ENCODE measurements around the gene BCKDK. TPM values are rescaled to one million over a fixed set of nuclear protein-coding genes. Genes with fewer than 3 reads are reported as not detected.

Gene BCKDK
- total and polyA plus RNA-seq, 2 of the 13 experiments (the other 11 are each of a cell fraction or from before 2014, with no cell fraction given), result 24.9 to 42.6 TPM

DNA sequence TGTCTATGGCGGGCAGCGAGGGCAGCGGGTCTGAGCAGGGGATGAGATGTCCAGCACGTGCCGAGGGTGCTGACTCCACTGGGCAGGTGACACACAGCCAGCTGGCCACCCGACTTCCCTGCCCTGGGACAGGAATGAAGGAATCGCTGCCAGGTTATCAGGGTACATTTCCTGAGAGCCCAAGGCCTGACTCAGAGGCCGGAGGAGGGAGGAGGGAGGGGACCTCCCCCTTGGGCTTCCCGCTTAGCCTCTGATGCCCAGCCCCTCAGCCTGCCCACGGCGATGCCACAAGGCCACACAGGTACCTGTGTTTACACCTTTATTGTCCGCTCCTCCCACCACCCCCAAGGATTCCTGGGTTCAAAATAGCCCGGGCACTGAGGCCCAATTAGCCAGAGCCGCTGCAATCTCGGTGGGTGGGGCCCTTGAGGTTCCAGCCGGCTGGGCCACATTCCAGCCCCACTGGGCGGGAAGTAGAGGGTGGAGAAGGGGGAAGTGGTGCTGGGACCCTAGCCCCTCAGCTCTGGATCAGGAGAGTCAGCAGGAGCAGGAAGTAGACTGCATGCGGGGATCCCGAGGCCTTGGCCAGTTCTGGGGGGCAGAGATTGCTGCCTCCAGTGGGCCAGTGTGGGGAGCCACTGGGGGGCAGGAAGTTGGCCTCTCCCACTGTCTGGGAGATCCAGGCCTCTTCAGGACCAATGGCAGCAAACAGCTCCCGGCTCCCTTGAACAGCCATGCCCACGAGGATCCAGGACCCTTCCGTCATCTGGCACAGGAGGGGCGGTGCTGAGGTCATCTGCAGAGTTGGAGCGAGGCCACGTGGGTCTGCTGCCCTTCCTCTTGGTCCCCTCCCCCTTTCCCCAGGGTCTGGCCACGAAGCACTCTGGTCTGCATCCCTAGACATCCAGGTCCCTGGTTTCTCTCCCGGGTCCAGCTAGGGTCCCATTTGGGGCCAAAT lies 30.7 kb downstream of the BCKDK start (continued):
- TF ChIP-seq, protein P1, sequence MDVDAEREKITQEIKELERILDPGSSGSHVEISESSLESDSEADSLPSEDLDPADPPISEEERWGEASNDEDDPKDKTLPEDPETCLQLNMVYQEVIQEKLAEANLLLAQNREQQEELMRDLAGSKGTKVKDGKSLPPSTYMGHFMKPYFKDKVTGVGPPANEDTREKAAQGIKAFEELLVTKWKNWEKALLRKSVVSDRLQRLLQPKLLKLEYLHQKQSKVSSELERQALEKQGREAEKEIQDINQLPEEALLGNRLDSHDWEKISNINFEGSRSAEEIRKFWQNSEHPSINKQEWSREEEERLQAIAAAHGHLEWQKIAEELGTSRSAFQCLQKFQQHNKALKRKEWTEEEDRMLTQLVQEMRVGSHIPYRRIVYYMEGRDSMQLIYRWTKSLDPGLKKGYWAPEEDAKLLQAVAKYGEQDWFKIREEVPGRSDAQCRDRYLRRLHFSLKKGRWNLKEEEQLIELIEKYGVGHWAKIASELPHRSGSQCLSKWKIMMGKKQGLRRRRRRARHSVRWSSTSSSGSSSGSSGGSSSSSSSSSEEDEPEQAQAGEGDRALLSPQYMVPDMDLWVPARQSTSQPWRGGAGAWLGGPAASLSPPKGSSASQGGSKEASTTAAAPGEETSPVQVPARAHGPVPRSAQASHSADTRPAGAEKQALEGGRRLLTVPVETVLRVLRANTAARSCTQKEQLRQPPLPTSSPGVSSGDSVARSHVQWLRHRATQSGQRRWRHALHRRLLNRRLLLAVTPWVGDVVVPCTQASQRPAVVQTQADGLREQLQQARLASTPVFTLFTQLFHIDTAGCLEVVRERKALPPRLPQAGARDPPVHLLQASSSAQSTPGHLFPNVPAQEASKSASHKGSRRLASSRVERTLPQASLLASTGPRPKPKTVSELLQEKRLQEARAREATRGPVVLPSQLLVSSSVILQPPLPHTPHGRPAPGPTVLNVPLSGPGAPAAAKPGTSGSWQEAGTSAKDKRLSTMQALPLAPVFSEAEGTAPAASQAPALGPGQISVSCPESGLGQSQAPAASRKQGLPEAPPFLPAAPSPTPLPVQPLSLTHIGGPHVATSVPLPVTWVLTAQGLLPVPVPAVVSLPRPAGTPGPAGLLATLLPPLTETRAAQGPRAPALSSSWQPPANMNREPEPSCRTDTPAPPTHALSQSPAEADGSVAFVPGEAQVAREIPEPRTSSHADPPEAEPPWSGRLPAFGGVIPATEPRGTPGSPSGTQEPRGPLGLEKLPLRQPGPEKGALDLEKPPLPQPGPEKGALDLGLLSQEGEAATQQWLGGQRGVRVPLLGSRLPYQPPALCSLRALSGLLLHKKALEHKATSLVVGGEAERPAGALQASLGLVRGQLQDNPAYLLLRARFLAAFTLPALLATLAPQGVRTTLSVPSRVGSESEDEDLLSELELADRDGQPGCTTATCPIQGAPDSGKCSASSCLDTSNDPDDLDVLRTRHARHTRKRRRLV (CRISPR knock-in tag; IDR thresholded peaks at IDR 0.05), result no peak
- no peak for TF ChIP-seq ELF4 (CRISPR knock-in tag; IDR thresholded peaks at IDR 0.05; ENCODE audit: borderline replicate concordance)
- no peak; the same call in 1 of the 2 replicates for TF ChIP-seq ZNF143 (CRISPR knock-in tag; IDR thresholded peaks at IDR 0.05)
- no peak for TF ChIP-seq PAWR (CRISPR knock-in tag; IDR thresholded peaks at IDR 0.05; ENCODE audit: borderline replicate concordance)
- TF ChIP-seq, protein P2, sequence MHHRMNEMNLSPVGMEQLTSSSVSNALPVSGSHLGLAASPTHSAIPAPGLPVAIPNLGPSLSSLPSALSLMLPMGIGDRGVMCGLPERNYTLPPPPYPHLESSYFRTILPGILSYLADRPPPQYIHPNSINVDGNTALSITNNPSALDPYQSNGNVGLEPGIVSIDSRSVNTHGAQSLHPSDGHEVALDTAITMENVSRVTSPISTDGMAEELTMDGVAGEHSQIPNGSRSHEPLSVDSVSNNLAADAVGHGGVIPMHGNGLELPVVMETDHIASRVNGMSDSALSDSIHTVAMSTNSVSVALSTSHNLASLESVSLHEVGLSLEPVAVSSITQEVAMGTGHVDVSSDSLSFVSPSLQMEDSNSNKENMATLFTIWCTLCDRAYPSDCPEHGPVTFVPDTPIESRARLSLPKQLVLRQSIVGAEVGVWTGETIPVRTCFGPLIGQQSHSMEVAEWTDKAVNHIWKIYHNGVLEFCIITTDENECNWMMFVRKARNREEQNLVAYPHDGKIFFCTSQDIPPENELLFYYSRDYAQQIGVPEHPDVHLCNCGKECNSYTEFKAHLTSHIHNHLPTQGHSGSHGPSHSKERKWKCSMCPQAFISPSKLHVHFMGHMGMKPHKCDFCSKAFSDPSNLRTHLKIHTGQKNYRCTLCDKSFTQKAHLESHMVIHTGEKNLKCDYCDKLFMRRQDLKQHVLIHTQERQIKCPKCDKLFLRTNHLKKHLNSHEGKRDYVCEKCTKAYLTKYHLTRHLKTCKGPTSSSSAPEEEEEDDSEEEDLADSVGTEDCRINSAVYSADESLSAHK (CRISPR knock-in tag; IDR thresholded peaks at IDR 0.05; ENCODE audit: borderline replicate concordance), result no peak
- TF ChIP-seq HDAC6 (IDR thresholded peaks at IDR 0.05; ENCODE audit: low read depth, low read length), result no peak
- TF ChIP-seq KMT2B (CRISPR knock-in tag; IDR thresholded peaks at IDR 0.05), result no peak
- TF ChIP-seq PAF1 (CRISPR knock-in tag; IDR thresholded peaks at IDR 0.05), result no peak
- TF ChIP-seq ZNF713 (CRISPR knock-in tag; IDR thresholded peaks at IDR 0.05), result 0 out of 2 replicates have a peak, but pooled peaks have one; percentile 15
- TF ChIP-seq ZNF83 (CRISPR knock-in tag; IDR thresholded peaks at IDR 0.05; ENCODE audit: borderline replicate concordance), result no peak
- peak; percentile 46; the same call in 1 of the 2 replicates for TF ChIP-seq HOXA3 (CRISPR knock-in tag; IDR thresholded peaks at IDR 0.05)
- TF ChIP-seq, protein P3, sequence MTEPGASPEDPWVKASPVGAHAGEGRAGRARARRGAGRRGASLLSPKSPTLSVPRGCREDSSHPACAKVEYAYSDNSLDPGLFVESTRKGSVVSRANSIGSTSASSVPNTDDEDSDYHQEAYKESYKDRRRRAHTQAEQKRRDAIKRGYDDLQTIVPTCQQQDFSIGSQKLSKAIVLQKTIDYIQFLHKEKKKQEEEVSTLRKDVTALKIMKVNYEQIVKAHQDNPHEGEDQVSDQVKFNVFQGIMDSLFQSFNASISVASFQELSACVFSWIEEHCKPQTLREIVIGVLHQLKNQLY (CRISPR knock-in tag; IDR thresholded peaks at IDR 0.05), result 0 out of 2 replicates have a peak, but pooled peaks have one; percentile 10
